Globus pallidus (tissue), 1 donor: Measurements from ENCODE around the gene EIF4A2.
"Not testable (repeated sequence)": the region's sequence is repeated elsewhere in the genome, so short reads cannot be mapped to it uniquely, and the experiment has no call there.

ENCODE experiments used
- DNase-seq: peaks from one replicate; pipeline ENCODE4 v3.0.0-alpha.2; 2015; ENCODE audit warnings: low spot score

EIF4A2 gene

GRCh38 chr3:186784820-186785494 is 1.6 kb downstream of the EIF4A2 start:
- no peak for DNase-seq

GRCh38 chr3:186785495-186786018 is 2.2 kb downstream of the EIF4A2 start:
- DNase-seq = no peak

- no peak for DNase-seq
These were observed 3.5 kb downstream of the EIF4A2 start for GRCh38 chr3:186786922-186787321.

GRCh38 chr3:186787642-186788481 is 4.5 kb downstream of the EIF4A2 start:
- DNase-seq = no peak

GRCh38 chr3:186788482-186789370 is 5.3 kb downstream of the EIF4A2 start:
- DNase-seq = no peak

- DNase-seq = no peak
These were observed 6.3 kb downstream of the EIF4A2 start for GRCh38 chr3:186789554-186790260.

- no peak for DNase-seq
These were observed 7.0 kb downstream of the EIF4A2 start for GRCh38 chr3:186790261-186790981.

GRCh38 chr3:186798239-186798874 is 15.0 kb downstream of the EIF4A2 start:
- no peak for DNase-seq

- DNase-seq = no peak
These were observed 16.9 kb downstream of the EIF4A2 start for GRCh38 chr3:186800285-186800684.

- no peak for DNase-seq
These were observed 19.3 kb downstream of the EIF4A2 start for GRCh38 chr3:186802701-186803100.

- DNase-seq = not testable (repeated sequence)
These were observed 20.1 kb downstream of the EIF4A2 start for GRCh38 chr3:186803447-186803846.

GRCh38 chr3:186806089-186807055 is 23.0 kb downstream of the EIF4A2 start, which contains the start of gene RFC4:
Gene RFC4, minus strand, starts transcription at chr3:186806482. Its CDS starts 1,769 bp downstream, at chr3:186804713.
- DNase-seq = peak; percentile 74

- no peak for DNase-seq
These were observed 23.9 kb downstream of the EIF4A2 start for GRCh38 chr3:186807231-186807630.

- no peak for DNase-seq
These were observed 27.1 kb downstream of the EIF4A2 start for GRCh38 chr3:186810336-186810996.

GRCh38 chr3:186811313-186811712 is 27.9 kb downstream of the EIF4A2 start:
- DNase-seq = not testable (repeated sequence)

GRCh38 chr3:186814100-186814499 is 30.7 kb downstream of the EIF4A2 start:
- no peak for DNase-seq

- DNase-seq = no peak
These were observed 32.1 kb downstream of the EIF4A2 start for GRCh38 chr3:186815435-186815834.

- no peak for DNase-seq
These were observed 35.1 kb downstream of the EIF4A2 start for GRCh38 chr3:186818516-186818915.
